DOHH2 (cell line): ENCODE results near the gene DMXL2.

ENCODE experiments used
- H3F3A ChIP-seq: fragments of 200-600 bp; sonication (generic), shearing (Covaris generic); 2 replicates; pipeline ENCODE4 v1.6.0; 2016; ENCODE audit warnings: antibody characterized with exemption, mild to moderate bottlenecking; ENCODE audit not compliant: control insufficient read depth, insufficient read depth
- H3K27ac ChIP-seq: fragments of 200-600 bp; sonication (generic); 2 replicates; pipeline ENCODE4 v1.5.1; 2014; ENCODE audit warnings: low read depth, mild to moderate bottlenecking, low read length, moderate library complexity
- H3K27me3 ChIP-seq: fragments of 200-600 bp; sonication (generic); 2 replicates; pipeline ENCODE4 v1.6.1; 2014; ENCODE audit warnings: mild to moderate bottlenecking, low read length, mixed read lengths; ENCODE audit not compliant: control insufficient read depth
- H3K36me3 ChIP-seq: fragments of 200-600 bp; sonication (generic); 2 replicates; pipeline ENCODE4 v1.6.1; 2014; ENCODE audit warnings: mild to moderate bottlenecking, low read length, moderate library complexity, mixed read lengths; ENCODE audit not compliant: control insufficient read depth
- H3K4me1 ChIP-seq: fragments of 200-600 bp; sonication (generic); 2 replicates; pipeline ENCODE4 v1.6.1; 2014; ENCODE audit warnings: mild to moderate bottlenecking, low read length, mixed read lengths; ENCODE audit not compliant: control insufficient read depth
- H3K4me2 ChIP-seq: fragments of 200-600 bp; sonication (generic); 2 replicates; pipeline ENCODE4 v1.6.0; 2014; ENCODE audit warnings: mild to moderate bottlenecking, low read length, moderate library complexity
- H3K4me3 ChIP-seq: fragments of 200-600 bp; sonication (generic); 2 replicates; pipeline ENCODE4 v1.5.1; 2014; ENCODE audit warnings: mild to moderate bottlenecking, low read length, mixed read lengths
- H3K79me2 ChIP-seq: fragments of 200-600 bp; sonication (generic); 2 replicates; pipeline ENCODE4 v1.6.1; 2014; ENCODE audit warnings: mild to moderate bottlenecking, low read length, mixed read lengths; ENCODE audit not compliant: control insufficient read depth
- H3K9me2 ChIP-seq: fragments of 200-600 bp; sonication (generic); replicated peaks from 2 replicates; pipeline ENCODE4 v1.6.1; 2014; ENCODE audit warnings: mild to moderate bottlenecking, low read length, mixed read lengths; ENCODE audit not compliant: control insufficient read depth
- H3K9me3 ChIP-seq: fragments of 200-600 bp; sonication (generic); 2 replicates; pipeline ENCODE4 v1.6.1; 2014; ENCODE audit warnings: antibody characterized with exemption, low read length, mixed read lengths; ENCODE audit not compliant: control insufficient read depth, insufficient read depth
- H4K20me1 ChIP-seq: fragments of 200-600 bp; sonication (generic); 2 replicates; pipeline ENCODE4 v1.6.0; 2014; ENCODE audit warnings: low read depth, mild to moderate bottlenecking, antibody characterized with exemption, low read length, moderate library complexity; ENCODE audit not compliant: control insufficient read depth, insufficient read depth
- CTCF ChIP-seq: fragments of 200-600 bp; sonication (generic); IDR thresholded peaks from one replicate; pipeline ENCODE4 v1.5.1; 2014; ENCODE audit warnings: antibody characterized with exemption, mild to moderate bottlenecking, low read depth, low read length; ENCODE audit not compliant: poor library complexity, severe bottlenecking
- EZH2phosphoT487 ChIP-seq: fragments of 200-600 bp; sonication (generic); IDR thresholded peaks from 2 replicates; pipeline ENCODE4 v1.6.1; 2017; ENCODE audit warnings: borderline replicate concordance, mild to moderate bottlenecking, antibody characterized with exemption, low read length, moderate library complexity, mixed read lengths

Gene DMXL2

GRCh38 chr15:51491941-51492340 is 130.6 kb downstream of the DMXL2 start:
- no peaks in the 10 kb centered on the region for H3K9me2 ChIP-seq
- H3K27me3 ChIP-seq, result no peaks in the 10 kb centered on the region
- H3K79me2 ChIP-seq, result no peaks in the 10 kb centered on the region
- H3K4me1 ChIP-seq, result peaks cover 5% of the 10 kb centered on the region
- no peak overlapping the region for H3K4me2 ChIP-seq
- H3K9me3 ChIP-seq, result no peaks in the 10 kb centered on the region
- no peaks in the 10 kb centered on the region for H3F3A ChIP-seq
- H4K20me1 ChIP-seq, result no peaks in the 10 kb centered on the region
- no peak for TF ChIP-seq EZH2phosphoT487
- TF ChIP-seq CTCF, result no peak
- no peak overlapping the region for H3K4me3 ChIP-seq
- H3K36me3 ChIP-seq, result peaks cover 5% of the 10 kb centered on the region; the same call in 1 of the 2 replicates
- no peak overlapping the region for H3K27ac ChIP-seq

GRCh38 chr15:51484781-51485180 is 137.8 kb downstream of the DMXL2 start:
- H4K20me1 ChIP-seq, result no peaks in the 10 kb centered on the region
- no peak overlapping the region for H3K4me3 ChIP-seq
- H3K36me3 ChIP-seq, result peaks cover 14% of the 10 kb centered on the region
- peaks cover 8% of the 10 kb centered on the region for H3K4me1 ChIP-seq
- no peak overlapping the region for H3K27ac ChIP-seq
- no peaks in the 10 kb centered on the region for H3F3A ChIP-seq
- peaks cover 11% of the 10 kb centered on the region; the same call in 1 of the 2 replicates for H3K9me3 ChIP-seq
- no peaks in the 10 kb centered on the region for H3K9me2 ChIP-seq
- H3K4me2 ChIP-seq, result no peak overlapping the region
- H3K79me2 ChIP-seq, result no peaks in the 10 kb centered on the region
- no peaks in the 10 kb centered on the region for H3K27me3 ChIP-seq
- TF ChIP-seq CTCF (no peak), EZH2phosphoT487 (no peak)

- no peaks in the 10 kb centered on the region for H3K9me2 ChIP-seq
These were observed 138.6 kb downstream of the DMXL2 start for GRCh38 chr15:51483985-51484384.

More at GRCh38 chr15:51483985-51484384, 138.6 kb downstream of the DMXL2 start:
- TF ChIP-seq CTCF (no peak), EZH2phosphoT487 (no peak)
- Histone ChIP-seq H3K79me2 (no peaks in the 10 kb centered on the region), H3K9me3 (peaks cover 11% of the 10 kb centered on the region; the same call in 1 of the 2 replicates), H3K36me3 (peaks cover 14% of the 10 kb centered on the region), H3K4me2 (no peak overlapping the region), H3F3A (no peaks in the 10 kb centered on the region), H3K27me3 (no peaks in the 10 kb centered on the region), H3K27ac (no peak overlapping the region), H3K4me1 (peaks cover 8% of the 10 kb centered on the region), H4K20me1 (no peaks in the 10 kb centered on the region), H3K4me3 (no peak overlapping the region)
